GM19438 (cell line): ENCODE measurements around the gene DUSP28.
"Not testable (repeated sequence)": the region's sequence is repeated elsewhere in the genome, so short reads cannot be mapped to it uniquely, and the experiment has no call there.

Source experiments
- ATAC-seq: cut with Tn5 transposase; IDR thresholded peaks from one replicate; pipeline ENCODE4 v1.9.1; 2021; ENCODE audit warnings: low read depth; ENCODE audit not compliant: unreplicated experiment

The DUSP28 gene

DNA sequence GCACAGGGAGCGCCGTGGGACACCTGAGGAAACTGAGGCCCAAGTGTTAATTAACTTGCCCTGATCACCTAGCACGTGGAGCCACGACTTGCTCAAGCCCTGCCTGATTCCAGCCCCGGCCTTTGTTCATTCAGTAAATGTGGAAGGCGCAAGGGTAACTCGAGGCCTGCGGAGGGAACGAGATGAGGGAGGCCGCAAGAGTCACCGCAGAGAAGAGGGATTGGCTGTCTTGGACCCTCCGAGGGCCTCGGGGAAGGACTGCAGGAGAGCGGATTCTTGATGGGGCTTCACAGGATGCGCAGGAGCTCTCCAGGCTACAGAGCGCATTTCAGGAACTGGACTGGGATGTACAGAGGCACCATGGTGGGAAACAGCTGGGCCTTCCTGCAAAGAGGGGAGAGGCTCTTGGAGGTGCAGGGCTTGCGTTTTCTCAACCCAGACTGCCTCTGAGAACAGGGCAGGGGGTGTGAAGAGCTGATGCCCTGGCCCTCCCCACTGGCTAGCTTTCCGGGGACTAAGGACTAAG lies 1.9 kb upstream of the DUSP28 start:
- ATAC-seq = no peak

DNA sequence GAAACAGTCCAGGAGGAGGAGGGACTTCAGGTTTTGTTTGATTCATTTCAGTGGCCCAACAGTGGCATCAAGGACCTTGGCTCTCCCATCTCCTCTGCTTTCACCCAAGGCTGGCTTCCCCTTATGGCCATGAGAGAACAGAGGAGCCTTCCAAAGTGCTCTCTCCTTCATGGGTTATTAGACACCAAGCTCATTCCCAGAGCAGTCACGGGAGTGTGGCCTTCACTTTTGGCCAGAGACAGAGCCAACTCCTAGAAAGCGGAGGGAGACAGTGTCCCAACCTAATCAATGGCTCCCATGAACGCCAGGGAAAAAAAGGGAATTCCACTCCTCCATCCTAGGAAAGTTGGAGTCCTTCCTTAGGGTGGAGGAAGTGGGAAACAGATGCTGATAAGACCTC lies 871 bp upstream of the DUSP28 start:
- ATAC-seq = no peak

DNA sequence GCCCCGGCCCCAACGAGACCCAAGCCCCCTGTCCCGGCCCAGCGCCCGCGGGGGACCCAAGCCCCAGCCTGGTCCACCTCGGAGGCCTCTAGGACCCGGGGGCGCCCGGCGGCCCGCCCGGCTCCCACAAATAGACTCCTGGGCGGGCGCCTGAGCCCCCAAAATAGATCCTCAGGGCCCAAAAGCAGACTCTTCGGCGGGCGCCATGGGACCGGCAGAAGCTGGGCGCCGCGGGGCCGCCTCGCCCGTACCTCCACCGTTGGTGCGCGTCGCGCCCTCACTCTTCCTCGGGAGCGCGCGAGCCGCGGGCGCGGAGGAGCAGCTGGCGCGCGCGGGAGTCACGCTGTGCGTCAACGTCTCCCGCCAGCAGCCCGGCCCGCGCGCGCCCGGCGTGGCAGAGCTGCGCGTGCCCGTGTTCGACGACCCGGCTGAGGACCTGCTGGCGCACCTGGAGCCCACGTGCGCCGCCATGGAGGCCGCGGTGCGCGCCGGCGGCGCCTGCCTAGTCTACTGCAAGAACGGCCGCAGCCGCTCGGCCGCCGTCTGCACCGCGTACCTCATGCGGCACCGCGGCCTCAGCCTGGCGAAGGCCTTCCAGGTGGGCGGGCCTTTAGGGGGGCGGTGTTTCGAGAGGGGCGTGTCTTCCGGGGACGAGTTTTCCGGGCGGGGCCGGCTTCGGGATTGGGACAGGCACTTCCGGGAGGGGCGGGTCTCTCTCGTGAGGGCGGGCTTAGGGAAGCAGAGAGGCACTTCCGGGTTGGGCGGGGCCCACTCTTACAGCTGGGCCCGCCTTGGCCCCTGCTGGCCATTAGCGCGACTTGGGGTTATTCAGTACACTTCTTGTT lies 545 bp downstream of the DUSP28 start:
- peak; percentile 52 for ATAC-seq

DNA sequence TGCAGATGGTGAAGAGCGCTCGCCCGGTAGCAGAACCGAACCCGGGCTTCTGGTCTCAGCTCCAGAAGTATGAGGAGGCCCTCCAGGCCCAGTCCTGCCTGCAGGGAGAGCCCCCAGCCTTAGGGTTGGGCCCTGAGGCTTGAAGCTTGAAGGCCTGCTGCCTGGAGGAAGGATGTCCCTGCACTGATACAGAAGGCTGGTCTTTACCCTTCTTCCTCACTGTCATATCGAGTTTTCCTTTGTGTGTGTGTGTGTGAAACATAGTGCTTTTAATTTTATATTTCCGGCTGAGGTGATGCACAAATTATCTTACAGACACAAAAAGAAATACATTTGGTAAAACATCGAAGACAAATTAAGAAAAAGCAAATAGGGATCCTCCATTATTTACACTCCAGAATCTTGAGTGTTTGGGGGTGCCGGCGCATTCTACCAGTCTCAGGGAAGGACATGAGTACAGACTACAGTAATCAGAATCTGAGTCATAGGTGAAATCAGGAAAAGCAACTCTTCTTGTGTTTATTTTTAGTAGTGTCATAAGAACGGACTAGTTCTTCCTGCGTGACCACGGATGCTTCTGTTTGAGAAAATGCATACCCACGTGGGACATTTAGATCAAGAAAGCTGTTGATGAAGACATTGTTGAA lies 1.3 kb downstream of the DUSP28 start:
- no peak for ATAC-seq

DNA sequence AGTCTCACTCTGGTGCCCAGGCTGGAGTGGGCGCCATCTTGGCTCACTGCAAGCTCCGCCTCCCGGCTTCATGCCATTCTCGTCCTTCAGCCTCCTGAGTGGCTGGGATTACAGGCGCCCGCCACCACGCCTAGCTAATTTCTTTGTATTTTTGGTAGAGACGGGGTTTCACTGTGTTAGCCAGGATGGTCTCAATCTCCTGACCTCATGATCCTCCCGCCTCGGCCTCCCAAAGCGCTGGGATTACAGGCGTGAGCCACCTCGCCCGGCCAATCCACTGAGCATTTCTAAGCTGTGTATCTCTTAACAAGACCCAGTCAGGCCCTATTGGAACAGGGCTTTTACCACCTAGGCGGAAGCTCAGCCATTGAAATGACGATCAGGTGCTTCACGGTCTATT lies 3.1 kb downstream of the DUSP28 start:
- ATAC-seq = not testable (repeated sequence)

DNA sequence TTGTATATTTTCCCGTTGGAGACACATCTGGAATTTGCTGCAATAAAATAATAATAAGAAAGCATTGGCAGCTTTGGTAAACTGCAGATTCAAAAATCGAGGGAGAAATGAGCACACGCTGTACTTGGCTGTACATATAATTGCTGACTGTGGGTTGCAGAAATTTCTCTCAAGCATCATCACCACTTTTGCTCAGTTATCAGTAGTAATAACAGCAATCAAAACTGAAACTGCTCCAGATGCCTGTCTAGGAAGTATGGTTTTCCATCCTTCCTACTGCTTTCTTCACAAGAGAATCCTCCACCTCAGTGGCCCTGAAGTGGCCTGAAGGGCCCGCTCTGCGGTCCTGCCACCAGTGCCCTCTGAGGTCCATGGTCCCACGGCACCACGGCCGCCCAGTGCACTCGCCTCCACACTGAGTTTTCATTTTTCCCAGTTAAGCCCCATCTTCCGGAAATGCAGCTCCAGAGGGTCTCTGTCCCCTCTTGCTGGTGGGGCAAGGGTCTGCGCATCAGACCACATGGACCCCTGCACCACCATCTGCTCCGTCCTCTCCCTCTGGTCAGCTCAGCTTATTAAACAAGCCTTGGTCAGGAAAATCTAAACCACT lies 3.9 kb downstream of the DUSP28 start:
- no peak for ATAC-seq

DNA sequence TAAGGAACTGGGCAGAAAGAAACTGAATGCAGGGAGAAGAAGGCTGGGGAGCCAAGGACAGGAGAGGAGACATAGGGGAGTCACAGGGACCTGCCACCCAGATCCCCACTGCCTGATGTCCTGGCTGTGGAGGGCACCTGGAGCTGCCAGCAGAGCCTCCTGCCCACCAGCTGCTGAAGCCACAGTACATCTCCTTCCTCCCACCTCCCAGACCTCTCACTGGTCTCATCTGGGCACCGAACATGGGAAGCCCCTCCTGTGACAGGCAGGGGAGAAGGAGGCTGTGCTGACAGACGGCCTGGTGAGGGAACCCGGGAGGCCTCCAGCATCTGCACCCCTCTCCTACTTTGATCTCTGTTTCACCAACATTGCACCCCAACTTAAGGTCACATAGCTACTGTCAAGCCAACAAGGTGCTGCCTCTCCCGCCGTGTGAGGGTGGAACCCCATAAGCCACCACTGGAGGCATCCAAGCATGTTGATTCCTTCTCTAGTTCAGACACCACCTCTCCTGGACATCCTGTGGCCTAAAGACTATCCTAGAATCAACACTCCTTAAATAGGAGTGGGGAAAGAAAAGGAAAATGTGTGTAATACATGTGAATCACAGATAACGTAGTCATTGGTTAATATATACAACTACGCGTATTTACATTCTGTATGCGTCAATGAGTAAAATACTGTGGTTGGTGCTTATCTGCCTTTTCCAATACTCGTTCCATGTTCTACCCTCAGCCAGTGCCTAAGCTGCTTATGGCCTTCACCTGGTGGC lies 4.6 kb downstream of the DUSP28 start:
- ATAC-seq = no peak

DNA sequence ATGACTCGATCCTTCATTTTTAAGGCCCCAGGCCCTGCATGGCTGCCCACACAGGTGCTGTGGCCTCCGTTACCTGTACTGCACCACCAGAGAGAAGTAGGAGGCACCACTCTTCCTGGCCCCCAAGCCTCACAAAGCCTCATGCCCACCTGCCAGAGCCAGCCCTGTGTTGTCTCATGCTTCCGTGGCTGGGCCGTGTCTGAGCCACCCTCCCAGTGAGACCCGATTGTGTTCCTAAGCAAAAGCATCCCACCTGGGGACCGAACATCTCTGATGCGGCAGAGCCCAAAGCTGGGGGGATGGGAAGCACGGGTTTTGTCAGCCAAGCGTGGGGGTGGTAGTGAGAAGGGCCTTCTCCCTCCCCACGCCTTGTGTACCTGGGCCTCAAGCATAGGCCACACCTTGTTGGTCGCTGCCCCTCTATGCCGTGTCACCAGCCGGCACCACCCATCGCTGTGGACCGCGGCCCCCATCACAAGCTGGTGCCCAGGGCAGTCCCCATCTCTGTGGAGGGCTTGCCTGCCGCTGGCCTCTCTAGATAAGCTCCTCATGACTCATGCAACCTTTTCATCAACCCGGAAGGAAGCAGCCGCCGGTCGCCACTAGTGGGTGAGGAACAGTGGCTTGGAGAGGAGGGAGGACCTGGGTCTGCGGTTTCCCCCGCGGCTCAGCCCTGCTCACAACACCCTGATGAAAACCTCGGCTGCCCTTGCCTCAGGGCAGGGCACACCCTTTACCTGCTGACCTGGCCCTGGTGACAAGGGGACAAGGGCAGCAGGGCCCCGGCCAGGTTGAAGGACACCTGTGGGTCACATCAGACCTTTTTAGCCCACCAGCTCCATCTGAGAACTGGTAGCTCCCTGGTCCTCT lies 5.4 kb downstream of the DUSP28 start:
- ATAC-seq = peak; percentile 35

DNA sequence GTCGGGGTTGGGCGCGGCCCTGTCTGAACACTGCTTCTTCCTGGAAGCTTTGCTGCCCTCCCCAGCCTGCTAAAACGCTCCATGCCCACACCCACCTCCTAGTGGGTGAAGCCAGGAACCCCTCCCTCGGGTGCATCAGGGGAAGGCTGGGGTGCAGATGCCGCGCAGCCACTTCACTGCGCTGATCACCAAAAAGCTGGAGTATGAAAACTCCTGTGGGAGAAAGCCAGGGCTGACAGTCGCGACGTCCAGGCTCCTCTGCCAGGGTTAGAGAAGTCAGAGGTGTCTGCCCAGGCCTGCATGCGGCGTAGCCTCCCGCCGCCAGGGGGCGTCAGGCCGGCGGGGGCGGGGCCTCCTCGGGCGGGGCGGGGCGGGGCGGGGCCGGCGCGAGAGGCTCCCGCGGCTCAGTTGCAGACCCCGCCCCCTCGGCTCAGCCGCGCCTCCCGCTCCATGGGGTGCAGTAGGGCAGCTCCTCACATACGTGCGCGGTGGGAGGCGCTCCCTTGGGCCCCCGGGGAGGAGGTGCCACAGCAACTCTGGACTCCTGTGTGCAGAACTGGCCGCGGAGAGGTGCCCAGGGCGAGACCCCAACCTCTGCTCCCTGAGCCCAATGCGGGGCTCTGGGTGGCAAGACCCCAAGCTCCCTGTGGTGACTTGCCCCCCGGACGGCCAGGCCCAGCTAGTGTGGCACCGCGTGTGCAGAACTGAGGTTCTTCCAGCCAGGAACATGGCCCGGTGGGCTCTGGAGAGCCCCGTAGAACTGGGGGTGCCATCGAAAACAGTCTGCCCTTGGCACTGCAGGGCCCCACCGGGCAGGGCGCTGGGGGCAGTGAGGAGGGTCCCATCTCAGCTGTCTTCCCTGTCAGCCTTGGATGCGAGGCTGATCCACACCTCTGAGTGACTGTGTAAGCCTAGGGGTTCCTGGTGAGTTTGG lies 6.3 kb downstream of the DUSP28 start:
- peak; percentile 50 for ATAC-seq

DNA sequence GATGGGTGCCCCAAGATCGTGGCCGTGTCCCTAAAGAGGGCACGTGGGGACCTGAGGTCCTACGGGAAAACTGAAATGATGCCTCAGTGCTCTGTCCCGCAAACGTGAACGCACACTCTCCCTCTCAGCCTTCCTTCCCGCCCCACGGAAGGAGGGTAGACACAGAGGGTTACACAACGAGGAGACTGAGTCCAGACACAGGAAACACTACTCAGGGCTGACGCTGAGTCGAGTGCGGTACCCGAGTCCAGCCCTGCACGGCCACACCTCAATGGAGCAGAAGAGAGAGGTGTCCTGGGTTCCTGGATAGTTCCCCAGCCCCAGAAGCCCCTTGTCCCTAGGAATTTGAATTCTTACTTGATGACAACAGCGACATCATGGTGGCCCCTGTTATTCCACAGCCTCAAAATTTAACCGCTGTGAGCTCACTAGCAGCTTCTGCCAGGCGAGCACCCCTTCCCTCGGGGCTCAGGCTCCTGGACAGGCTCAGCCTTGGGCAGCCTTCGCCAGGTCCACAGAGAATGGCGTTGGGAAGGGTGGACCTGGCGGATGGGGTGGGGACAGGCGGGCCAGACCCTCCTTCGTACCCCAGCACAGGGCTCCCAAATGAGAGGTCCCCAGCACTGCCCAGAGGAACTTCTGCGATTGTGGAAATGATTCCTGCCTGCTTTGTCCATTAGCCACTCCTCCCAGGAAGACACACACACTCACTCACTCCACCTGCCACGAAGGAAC lies 7.1 kb downstream of the DUSP28 start:
- ATAC-seq = no peak

DNA sequence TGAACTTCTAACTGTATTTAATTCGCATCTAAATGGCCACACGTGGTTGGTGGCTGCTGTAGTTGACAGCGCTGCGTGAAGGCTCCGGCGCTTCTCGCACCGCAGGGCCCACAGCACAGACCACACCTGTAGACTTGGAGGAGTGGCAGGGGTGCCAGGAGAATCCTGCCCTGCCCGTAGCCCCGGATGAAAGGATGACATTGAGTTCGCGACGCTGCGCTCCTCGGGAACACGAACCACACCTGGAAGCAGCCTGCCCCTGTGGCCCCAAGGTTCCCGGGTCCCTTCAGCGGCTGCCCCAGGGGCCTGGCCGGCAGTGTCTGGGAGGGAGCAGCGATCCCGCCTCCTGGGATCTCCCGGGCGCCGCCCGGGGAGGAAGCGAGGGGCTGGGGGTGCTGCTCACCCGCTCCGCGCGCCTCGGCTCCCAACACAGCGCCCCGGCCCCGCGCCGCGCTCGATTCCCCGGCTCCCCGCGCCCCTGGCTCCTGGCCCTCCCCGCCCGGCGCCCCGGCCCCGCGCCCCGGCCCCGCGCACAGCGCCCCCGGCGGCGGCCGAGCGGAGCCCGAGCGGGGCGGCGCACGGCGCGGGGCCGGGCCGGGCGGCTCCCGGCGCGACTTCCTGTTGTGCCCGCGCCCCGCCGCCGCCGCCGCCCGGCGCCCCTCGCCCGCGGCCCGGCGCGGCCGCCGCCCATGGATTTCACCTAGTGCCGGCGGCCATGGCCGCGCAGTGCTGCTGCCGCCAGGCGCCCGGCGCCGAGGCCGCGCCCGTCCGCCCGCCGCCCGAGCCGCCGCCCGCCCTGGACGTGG lies 7.9 kb downstream of the DUSP28 start, which contains the start of gene RNPEPL1:
Gene RNPEPL1 (plus strand): TSS at position 613 of the 806 bp plus-strand sequence. CDS start 103 bp downstream, at position 716.
- ATAC-seq = no peak

DNA sequence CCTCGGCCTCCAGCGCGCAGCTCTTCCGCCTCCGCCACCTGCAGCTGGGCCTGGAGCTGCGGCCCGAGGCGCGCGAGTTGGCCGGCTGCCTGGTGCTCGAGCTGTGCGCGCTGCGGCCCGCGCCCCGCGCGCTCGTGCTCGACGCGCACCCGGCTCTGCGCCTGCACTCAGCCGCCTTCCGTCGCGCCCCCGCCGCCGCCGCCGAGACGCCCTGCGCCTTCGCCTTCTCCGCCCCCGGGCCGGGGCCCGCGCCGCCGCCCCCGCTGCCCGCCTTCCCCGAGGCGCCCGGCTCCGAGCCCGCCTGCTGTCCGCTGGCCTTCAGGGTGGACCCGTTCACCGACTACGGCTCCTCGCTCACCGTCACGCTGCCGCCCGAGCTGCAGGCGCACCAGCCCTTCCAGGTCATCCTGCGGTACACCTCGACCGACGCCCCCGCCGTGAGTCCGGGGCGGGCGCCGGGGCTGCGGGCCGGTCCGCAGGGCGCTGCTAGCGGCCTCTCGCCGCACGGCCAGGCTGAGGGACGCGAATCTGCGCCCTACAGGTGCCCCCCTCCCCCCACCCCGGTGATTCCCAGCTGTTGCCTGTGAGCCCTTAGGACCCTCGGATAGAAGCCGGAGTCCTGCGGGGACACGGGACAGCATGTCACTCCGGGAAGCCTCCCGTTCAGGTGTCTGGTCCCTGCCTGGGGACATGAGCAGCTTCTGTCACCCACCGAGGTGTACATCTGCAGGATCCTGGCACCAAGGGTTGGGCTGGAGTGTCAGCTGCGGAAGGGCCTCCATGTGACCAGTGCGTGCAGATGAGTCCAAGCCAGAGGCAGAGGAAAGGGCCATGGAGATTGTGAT lies 8.7 kb downstream of the DUSP28 start:
- no peak for ATAC-seq

DNA sequence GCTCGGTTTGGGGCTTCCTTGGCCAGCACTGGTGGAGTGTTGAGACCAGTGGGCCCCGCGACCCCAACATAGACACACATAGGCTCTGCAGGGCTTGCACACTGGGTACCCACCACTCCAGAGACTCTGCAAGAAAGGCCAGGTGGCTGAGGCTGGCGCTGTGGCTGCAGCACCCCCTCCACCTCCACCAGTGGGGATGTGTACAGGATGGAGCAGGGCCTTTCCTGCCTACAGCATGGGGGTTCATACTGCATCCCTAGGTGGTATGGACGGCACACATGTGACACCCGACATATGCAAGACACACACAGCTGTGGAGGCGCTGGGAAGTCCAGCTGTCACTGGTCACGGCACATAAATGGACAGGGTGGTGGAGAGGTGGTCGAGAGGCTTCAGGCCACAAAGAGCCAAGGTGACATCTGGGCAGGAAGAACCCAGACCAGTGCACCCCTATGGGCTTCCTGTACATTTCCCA lies 9.4 kb downstream of the DUSP28 start:
- no peak for ATAC-seq

DNA sequence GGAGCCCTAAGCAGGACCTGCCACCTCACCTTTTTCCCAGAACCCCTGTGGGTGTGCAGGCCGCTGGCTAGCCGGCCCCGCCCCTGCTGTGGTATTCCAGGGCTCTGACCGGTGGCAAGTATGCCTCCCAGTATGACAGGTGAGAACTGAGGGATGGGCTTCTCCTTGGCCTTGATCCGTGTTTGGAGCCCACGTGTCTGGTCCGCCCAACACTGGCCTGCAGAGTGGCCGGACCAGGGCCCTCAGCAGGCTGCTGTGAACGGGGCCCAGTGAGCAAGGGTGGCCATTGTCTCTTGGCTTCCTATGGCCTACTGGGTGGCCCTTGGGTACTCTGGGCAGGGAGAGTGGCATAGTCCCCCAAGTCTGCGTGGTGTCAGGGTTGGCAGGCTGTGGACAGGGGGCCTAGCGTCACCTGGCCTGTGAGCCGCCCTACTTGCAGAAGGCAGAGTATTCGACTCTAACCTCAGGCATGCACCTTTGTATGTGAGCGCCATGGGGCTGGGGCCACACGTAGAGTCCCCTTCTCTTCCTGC lies 9.9 kb downstream of the DUSP28 start:
- ATAC-seq = no peak

DNA sequence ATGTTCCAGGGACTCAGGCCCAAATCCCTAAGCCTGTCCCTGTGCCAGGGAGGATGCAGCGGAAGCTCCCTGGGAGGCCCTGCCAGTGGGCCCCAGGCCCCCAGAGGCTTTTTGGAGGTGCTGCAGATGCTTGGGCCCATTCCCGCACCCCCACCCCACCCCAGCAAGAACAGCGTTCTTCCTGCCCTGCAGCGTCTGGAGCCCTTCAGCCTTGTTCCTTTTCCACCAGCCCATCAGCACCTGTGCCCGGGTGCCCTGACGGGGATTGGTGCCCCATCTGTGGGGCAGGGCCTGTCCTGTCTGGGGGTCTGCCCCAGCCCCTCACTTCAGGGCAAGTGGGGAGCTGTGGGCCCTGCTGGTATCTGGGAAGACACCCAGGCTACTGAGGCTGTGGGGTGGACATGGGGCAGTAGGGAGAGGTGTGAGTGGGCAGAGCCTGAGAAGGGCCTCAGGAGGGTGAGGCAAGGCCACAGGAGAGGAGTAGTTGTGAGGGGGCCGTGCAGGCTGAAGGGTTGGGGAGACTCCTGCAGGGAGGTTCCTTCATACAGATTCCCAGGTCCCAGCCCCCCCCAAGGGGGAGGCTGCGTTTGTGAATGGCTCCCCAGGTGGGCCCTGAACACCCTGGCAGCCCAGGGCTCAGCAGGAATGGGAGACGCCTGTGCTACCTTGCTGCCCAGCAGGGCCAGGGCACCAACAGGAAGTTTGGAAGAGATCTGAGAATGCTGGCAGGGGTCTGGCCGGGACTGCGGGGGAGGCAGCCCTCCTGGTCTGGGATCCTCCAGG lies 10.6 kb downstream of the DUSP28 start:
- no peak for ATAC-seq
